Motor neuron (in vitro differentiated cells): ENCODE data around the gene ARMH3. TPM values are rescaled to one million over a fixed set of nuclear protein-coding genes. Genes with fewer than 3 reads are reported as not detected.
A peak's percentile ranks its signal among the peaks of the same experiment; 100 is the strongest.
"Not testable (repeated sequence)": the region's sequence is repeated elsewhere in the genome, so short reads cannot be mapped to it uniquely, and the experiment has no call there.

ENCODE experiments used
- ATAC-seq, 8 experiments: fragments of 200-7000 bp; cut with Tn5 transposase; replicated peaks in 6 of 8; 2 replicates each; pipeline ENCODE4 v1.8.0; 2021; ENCODE audit warnings: mild to moderate bottlenecking in 8 of 8, moderate library complexity in 8 of 8
- H3K27ac ChIP-seq, 2 donors: fragments of 250-450 bp; sonication (Bioruptor Pico); 2 replicates each; pipeline ENCODE4 v1.9.0; 2021; ENCODE audit warnings: antibody characterized with exemption in 2 of 2, mild to moderate bottlenecking in 2 of 2, moderate library complexity in 1 of 2
- H3K4me1 ChIP-seq, 2 donors: fragments of 250-450 bp; sonication (Bioruptor Pico); replicated peaks in 1 of 2; 2 replicates each; pipeline ENCODE4 v1.6.1; 2021; ENCODE audit warnings: antibody characterized with exemption in 2 of 2, mild to moderate bottlenecking in 2 of 2, moderate library complexity in 1 of 2
- H3K4me3 ChIP-seq, 5 donors: fragments of 250-450 bp; sonication (Bioruptor Pico); 2 replicates each; pipeline ENCODE4 v1.9.0; 2021; ENCODE audit warnings: antibody characterized with exemption in 5 of 5, mild to moderate bottlenecking in 5 of 5, moderate library complexity in 4 of 5
- WGBS, 10 experiments: fragments of 450-650 bp; shearing (Covaris generic); methylation state at CpG; one replicate each; pipeline ENCODE4 v1.0.0; 2022; 5-methylcytosine and 5-hydroxymethylcytosine counted together
- in situ Hi-C, 9 experiments: fragments of 400-800 bp; cut with MboI; loops; one replicate each; pipeline ENCODE4 v1.15.0; 2021; ENCODE audit warnings: low sequenced_read_pairs in 9 of 9, low pct_unique_long_range_greater_than_20kb in 2 of 9; ENCODE audit not compliant: unreplicated experiment in 9 of 9
- total RNA-seq, 8 experiments: library from RNA; unstranded; fragments of 300-600 nt; gene quantifications; 2 replicates each; pipeline versions ENCODE4 v1.2.3 to v1.2.4, GENCODE V29; 2022

Gene ARMH3
- total RNA-seq, 8 experiments from 2014 or later = 5.5 to 18.3 (median 10.0) TPM

DNA sequence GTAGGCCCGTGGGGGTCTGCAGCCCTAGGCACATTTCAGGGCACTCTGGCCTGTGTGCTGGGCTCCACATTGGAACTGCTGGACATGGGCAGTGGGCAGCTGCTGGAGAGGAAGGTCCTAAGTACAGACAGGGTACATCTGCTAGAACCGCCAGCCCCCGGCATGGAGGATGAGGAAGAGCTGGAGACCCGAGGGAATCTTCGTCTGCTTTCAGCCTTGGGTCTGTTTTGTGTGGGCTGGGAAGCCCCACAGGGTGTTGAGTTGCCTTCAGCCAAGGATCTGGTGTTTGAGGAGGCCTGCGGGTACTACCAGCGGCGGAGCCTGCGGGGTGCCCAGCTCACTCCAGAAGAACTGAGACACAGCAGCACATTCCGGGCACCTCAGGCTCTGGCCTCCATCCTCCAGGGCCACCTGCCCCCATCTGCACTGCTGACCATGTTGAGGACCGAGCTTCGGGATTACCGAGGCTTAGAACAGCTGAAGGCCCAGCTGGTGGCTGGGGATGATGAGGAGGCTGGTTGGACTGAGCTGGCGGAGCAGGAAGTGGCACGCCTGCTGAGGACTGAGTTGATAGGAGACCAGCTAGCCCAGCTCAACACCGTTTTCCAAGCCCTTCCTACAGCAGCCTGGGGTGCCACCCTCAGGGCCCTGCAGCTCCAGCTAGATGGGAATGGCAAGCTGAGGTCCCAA lies 10.6 kb upstream of the ARMH3 start:
- no peak for ATAC-seq
- in situ Hi-C loops = no loop called here
- Histone ChIP-seq H3K27ac (no peak overlapping the region), H3K4me1 (peaks cover 9 to 11% of the 10 kb centered on the region in 2 donors), H3K4me3 (peak overlapping the region in 4 of 5 donors; percentile 63 to 92 (median 74))
- WGBS, 10 experiments = 88 to 100% (median 94%) methylated on average over 1 to 3 of the region's 16 CpGs; no CpG with 5 or more reads in 6 of the 10 experiments

DNA sequence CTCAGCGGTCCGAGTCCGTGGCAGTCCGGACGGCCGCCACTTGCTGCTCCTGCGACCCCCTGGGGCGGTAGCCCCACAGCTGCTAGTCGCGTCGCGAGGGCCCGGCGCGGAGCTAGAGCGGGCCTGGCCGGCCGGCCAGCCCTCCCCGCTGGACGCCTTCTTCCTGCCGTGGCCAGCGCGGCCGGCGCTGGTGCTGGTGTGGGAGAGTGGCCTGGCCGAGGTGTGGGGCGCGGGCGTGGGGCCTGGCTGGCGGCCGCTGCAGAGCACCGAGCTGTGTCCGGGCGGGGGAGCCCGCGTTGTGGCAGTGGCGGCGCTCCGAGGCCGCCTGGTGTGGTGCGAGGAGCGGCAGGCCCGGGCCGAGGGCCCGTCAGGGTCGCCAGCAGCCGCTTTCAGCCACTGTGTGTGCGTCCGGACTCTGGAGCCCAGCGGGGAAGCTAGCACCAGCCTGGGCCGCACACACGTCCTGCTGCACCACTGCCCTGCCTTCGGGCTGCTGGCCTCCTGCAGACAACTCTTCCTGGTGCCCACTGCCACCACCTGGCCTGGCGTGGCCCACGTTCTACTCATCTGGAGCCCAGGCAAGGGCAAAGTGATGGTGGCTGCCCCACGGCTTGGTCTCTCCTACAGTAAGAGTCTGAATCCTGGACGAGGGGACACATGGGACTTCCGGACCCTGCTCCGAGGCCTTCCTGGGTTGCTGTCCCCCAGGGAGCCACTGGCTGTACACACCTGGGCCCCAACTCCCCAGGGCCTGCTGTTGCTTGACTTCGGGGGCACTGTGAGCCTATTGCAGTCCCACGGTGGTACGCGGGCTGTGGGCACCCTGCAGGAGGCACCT lies 9.8 kb upstream of the ARMH3 start:
- in situ Hi-C loops = no loop called here
- Histone ChIP-seq H3K4me3 (peak overlapping the region; percentile 58 to 92 (median 67)), H3K27ac (peak overlapping the region; percentile 52 to 84), H3K4me1 (peaks cover 9 to 11% of the 10 kb centered on the region in 2 donors)
- WGBS, 10 experiments = 0 to 67% (median 20%) methylated on average over 1 to 2 of the region's 63 CpGs; no CpG with 5 or more reads in 7 of the 10 experiments
- ATAC-seq = peak; percentile 38 to 61 (median 52)

DNA sequence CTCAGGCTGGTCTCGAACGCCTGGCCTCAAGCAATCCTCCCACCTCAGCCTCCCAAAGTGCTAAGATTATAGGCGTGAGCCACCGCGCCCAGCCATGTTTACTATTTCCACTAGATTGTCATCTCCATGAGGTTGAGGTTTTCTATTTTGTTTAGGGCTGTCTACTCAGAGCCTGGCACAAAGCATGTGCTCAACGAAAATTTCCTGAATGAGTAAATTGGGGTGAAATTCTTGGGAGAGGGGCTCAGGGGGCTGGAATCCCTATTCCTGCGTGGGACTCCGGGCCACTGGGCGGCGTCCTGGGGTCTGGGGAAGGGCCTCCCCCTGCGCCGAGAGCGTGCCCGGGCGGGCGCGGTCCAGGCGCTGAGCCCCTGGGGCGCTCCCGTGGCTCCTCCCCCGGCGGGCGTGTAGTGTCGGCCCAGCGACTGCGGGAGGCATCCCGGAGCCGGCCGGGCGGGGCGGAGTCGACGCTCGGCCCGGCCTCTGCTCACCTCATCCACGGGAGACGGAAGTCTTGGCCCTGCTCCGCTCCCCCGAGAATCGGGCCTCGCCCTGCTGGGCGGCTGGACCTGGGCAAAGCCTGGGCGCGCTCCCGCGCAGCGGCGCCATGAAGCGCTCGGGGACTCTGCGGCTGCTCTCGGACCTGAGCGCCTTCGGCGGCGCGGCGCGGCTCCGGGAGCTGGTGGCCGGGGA lies 9.0 kb upstream of the ARMH3 start, which contains the start of gene HPS6:
HPS6 (plus strand) TSS at position 482 of the 693 bp plus-strand sequence; CDS start at position 608, 126 bp downstream.
- peaks cover 9 to 11% of the 10 kb centered on the region in 2 donors for H3K4me1 ChIP-seq
- peak; percentile 90 to 97 (median 95) for ATAC-seq
- peak within 1 kb of the TSS; percentile 58 to 92 (median 67) for H3K4me3 ChIP-seq
- 3 to 50% (median 9%) methylated on average over 2 to 13 of the region's 61 CpGs; no CpG with 5 or more reads in 4 of the 10 experiments for WGBS, 10 experiments
- in situ Hi-C loops = no loop called here
- H3K27ac ChIP-seq = peak within 1 kb of the TSS; percentile 52 to 84

DNA sequence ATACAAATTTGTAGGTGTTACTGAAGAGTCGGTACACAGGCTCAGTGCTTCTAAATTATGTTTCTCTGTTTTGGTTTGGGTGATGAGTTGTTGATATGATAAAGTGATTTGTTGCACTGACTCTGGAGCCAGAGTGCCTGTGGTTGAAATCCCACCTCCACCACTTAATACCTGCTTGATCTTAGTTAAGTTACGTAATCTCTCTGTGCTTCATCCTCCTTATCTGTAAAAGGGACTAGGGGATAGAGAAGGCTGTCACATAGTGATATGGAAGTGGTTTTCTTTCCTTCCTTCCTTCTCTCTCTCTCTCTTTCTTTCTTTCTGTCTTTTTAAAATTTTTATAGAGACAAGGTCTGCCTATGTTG lies 8.5 kb upstream of the ARMH3 start:
- H3K27ac ChIP-seq = no peak overlapping the region
- peaks cover 9 to 11% of the 10 kb centered on the region in 2 donors for H3K4me1 ChIP-seq
- H3K4me3 ChIP-seq = peak overlapping the region; percentile 58 to 92 (median 67)
- in situ Hi-C loops = no loop called here
- 17 to 100% (median 90%) methylated on average over 1 to 2 of the region's 2 CpGs; no CpG with 5 or more reads in 4 of the 10 experiments for WGBS, 10 experiments
- no peak for ATAC-seq

DNA sequence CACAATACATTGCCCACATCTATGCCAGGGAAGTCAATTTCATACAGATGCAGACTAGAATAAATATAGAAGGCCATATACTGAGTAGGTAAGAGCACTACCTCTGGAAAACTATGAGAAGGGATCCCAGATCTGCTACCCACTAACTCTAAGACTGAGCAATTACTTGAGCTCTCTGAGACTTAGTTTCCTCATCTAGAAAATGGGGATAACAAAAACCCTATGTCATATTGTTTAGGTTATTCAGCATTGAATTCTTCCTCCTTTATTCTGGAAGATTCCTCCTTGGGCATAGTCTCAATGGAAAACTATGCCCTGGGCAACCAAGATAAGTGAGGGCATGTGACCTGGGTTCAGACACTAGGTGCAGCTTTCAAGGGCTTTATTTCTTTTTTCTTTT lies 4.0 kb upstream of the ARMH3 start:
- Histone ChIP-seq H3K27ac (no peak overlapping the region), H3K4me3 (no peak overlapping the region), H3K4me1 (peaks cover 1 to 3% of the 10 kb centered on the region in 2 donors)
- in situ Hi-C loops = no loop called here
- no peak for ATAC-seq

DNA sequence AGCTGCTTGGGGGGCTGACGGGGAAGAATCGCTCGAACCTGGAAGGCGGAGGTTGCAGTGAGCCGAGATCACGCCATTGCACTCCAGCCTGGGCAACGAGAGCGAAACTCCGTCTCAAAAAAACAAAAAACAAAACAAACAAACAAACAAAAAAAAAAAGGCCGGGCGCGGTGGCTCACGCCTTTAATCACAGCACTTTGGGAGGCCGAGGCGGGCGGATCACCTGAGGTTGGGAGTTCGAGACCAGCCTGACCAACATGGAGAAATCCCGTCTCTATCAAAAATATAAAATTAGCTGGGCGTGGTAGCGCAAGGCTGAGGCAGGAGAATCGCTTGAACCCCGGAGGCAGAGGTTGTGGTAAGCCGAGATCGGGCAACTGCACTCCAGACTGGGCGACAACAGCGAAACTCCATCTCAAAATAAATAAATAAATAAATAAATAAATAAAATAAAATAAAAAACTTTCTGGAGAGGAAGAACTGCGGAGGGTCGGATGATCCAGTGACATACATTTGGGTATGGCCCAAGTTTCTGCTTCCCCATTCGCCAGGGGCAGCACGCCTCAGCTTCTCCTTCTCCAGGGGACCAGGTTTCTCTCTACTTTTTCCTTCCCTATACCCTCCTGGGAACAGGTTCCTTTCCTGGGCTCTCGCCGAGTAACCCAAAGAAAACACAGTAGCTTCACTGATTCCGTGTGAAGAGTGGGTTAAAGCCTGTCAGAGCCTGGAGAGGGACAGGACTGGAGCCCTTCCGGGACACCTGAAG lies 909 bp downstream of the ARMH3 start:
- H3K4me1 ChIP-seq, in situ Hi-C loops: not testable (repeated sequence)
- H3K27ac ChIP-seq = peak overlapping the region in 1 of 2 donors; percentile 90
- peak overlapping the region; percentile 54 to 94 (median 86) for H3K4me3 ChIP-seq
- WGBS, 10 experiments = 0 to 100% (median 64%) methylated on average over 1 to 23 of the region's 34 CpGs
- ATAC-seq = peak in 5 of 8 experiments; percentile 6 to 27 (median 14)

DNA sequence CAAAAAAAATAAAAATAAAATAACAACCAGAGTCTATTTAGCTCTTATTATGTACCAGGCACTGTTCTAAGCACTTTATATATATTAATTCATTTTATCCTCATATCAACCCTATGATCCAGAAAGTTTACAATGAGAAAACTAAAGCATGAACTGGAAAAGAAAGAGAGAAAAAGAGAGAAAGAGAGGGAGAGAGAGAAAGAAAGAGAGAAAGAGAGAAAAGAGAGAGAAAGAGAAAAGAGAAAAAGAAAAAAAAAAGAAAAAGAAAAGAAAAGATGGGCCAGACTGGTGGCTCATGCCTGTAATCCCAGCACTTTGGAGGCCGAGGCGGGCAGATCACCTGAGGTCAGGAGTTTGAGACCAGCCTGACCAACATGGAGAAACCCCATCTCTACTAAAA lies 9.9 kb downstream of the ARMH3 start:
- Histone ChIP-seq H3K27ac (no peak overlapping the region), H3K4me1 (peaks cover 0 to 7% of the 10 kb centered on the region in 2 donors), H3K4me3 (no peak overlapping the region)
- in situ Hi-C loops = no loop called here
- WGBS, 10 experiments = 75 to 100% (median 98%) methylated on average over 1 to 2 of the region's 2 CpGs; no CpG with 5 or more reads in 2 of the 10 experiments
- ATAC-seq = no peak

DNA sequence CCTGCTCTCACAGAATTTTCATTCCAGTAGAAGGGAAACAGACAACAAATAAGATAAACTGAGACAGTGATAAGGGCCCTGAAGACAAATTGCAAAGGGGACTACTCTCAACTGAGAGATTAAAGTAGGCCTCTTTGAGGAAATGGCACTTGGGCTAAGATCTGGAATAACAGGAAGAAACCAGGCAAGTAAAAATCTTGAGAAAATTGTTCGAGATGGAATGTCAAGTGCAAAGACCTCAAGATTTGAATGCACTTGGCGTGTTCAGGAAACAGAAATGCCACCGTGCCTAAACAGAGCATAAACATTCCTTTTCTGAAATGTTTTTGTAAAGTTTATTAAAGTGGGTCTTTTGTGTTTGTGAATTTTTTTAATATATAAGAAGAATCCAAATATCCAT lies 10.7 kb downstream of the ARMH3 start:
- H3K27ac ChIP-seq = no peak overlapping the region
- ATAC-seq = no peak
- no peak overlapping the region for H3K4me3 ChIP-seq
- peaks cover 6 to 12% of the 10 kb centered on the region in 2 donors for H3K4me1 ChIP-seq
- 81 to 100% (median 95%) methylated on average over 2 to 3 of the region's 3 CpGs for WGBS, 10 experiments
- in situ Hi-C loops = no loop called here

DNA sequence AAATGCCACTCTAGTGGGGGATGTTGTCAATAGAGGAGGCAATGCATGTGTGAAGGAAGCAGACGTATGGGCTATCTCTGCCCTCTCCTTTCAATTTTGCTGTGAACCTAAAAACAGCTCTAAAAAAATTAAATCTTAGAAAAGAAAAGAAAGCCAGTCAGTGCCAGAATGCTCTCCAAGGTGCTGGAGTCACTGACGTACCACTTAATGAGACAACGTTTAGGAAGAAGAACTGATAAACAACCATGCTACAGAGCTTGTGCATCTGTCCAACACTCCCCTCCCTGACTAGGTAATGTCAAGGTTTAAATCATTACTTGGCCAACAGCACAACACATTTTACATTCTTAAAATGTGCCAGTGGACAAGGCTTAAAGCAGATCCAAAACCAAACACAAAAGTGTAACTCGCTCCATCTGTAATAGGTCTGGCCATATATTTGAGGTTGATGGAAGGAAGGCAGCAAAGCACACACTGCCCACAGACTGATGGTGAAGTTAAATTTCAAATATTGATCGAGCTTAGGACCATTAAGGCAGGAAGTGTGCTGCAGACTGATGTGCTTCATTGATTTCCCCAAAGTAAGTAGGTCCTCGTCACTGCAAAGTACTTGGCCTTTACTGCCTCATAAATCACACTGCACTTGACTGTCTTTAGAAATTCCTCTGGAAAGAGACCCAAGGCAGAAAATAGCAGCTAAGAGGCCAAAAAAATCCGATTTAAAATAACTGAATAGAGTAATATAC lies 15.5 kb downstream of the ARMH3 start:
- in situ Hi-C loops = no loop called here
- peak in 4 of 8 experiments; percentile 51 to 72 (median 56) for ATAC-seq
- Histone ChIP-seq H3K27ac (no peak overlapping the region), H3K4me3 (no peak overlapping the region), H3K4me1 (peaks cover 7 to 19% of the 10 kb centered on the region in 2 donors)
- WGBS, 10 experiments = 56 to 86% (median 71%) methylated on average over 2 to 6 of the region's 7 CpGs; no CpG with 5 or more reads in 1 of the 10 experiments

DNA sequence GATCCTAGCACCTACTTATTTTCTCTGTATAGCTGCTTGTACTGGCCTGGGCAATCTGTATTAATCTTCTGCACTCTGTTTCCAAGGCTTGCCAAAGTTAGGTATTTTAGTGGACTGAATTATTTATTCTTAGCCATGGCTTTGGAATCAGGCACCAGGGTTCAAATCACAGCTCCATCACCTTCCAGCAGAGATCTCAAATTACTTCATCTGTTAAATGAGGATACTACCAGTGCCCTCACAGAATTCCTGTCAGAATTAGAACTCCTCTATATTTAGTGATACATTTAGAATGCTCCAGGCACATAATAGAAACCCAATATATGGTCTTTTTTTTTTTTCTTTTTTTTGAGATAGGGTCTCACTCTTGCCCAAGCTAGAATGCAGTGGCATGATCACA lies 17.6 kb downstream of the ARMH3 start:
- H3K4me1 ChIP-seq = peaks cover 7 to 19% of the 10 kb centered on the region in 2 donors
- in situ Hi-C loops = no loop called here
- no peak overlapping the region for H3K27ac ChIP-seq
- H3K4me3 ChIP-seq = no peak overlapping the region
- no peak for ATAC-seq

DNA sequence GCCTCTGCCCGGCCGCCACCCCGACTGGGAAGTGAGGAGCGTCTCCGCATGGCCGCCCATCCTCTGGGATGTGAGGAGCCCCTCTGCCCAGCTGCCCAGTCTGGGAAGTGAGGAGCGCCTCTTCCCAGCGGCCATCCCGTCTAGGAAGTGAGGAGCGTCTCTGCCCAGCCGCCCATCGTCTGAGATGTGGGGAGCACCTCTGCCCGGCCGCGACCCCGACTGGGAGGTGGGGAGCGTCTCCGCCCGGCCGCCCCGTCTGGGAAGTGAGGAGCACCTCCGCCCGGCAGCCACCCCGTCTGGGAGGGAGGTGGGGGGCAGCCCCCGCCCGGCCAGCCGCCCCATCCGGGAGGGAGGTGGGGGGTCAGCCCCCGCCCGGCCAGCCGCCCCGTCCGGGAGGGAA lies 20.2 kb downstream of the ARMH3 start:
- H3K4me1 ChIP-seq = peaks cover 7 to 10% of the 10 kb centered on the region in 2 donors
- ATAC-seq, in situ Hi-C loops, H3K4me3 ChIP-seq, H3K27ac ChIP-seq: not testable (repeated sequence)
- no CpG with 5 or more reads among the region's 33 CpGs for WGBS, 10 experiments

DNA sequence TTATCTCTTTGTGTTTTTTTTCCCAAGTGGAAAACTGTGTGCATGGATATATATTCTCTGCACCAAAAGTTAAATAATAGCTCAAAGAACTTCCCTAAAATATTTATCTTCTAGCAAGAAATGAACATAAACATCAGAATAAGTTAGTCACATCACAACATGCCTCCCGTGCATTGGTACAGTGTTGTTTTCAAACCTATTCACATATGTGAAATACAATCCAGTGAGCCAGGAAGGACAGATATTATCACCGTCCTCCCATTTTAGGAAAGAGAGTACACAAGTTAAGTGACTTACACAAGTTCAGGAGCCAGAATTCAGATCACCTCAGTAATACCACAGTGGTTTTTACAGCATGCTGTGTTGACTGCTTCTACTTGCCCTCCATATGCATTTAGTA lies 22.2 kb downstream of the ARMH3 start:
- 68 to 100% (median 94%) methylated on average over 1 to 2 of the region's 2 CpGs; no CpG with 5 or more reads in 1 of the 10 experiments for WGBS, 10 experiments
- no peak for ATAC-seq

More for the DNA sequence above, 22.2 kb downstream of the ARMH3 start:
- Histone ChIP-seq H3K27ac (no peak overlapping the region), H3K4me3 (no peak overlapping the region), H3K4me1 (no peaks in the 10 kb centered on the region)
- in situ Hi-C loops = no loop called here
